Hematopoietic multipotent progenitor cell treated with erythropoietin and hydrocortisone succinate and interleukin-3 and kit ligand, for 4 days (in vitro differentiated cells): ENCODE results near the gene RPSA.

ENCODE experiments used
- DNase-seq: peaks from one replicate; pipeline ENCODE4 v3.0.0-alpha.2; 2015

Gene RPSA

GRCh38 chr3:39460677-39461076, 54.2 kb downstream of the RPSA start:
- no peak for DNase-seq
